Measurements from ENCODE around the gene RGS7. TPM values are rescaled to one million over a fixed set of nuclear protein-coding genes. Genes with fewer than 3 reads are reported as not detected.

Gene RGS7
- total and polyA plus RNA-seq, 2 of the 8 experiments (the other 6 are each of a cell fraction or from before 2014, with no cell fraction given): 1.6 to 3.0 TPM

- no peak overlapping the region for H4K5ac ChIP-seq (ENCODE audit: insufficient read length, low read depth, low read length)
- H3K9ac ChIP-seq (replicated peaks in 1 of 4; ENCODE audit: extremely low read depth in 1 of 4, low read depth in 3 of 4, low read length in 3 of 4): no peak overlapping the region
- no peak overlapping the region for H3K18ac ChIP-seq (ENCODE audit: extremely low read depth, low read length)
- no peak overlapping the region for H3K4me2 ChIP-seq (ENCODE audit: insufficient read depth in 1 of 2, low read depth in 2 of 2, low read length in 2 of 2)
- no peak overlapping the region for H3K56ac ChIP-seq (replicated peaks; ENCODE audit: insufficient read length, low read depth, low read length)
- H3K79me2 ChIP-seq (ENCODE audit: control insufficient read depth in 1 of 2, insufficient read depth in 2 of 2, low read length in 2 of 2): no peaks in the 10 kb centered on the region
- no peak overlapping the region for H2BK15ac ChIP-seq (ENCODE audit: low read length)
- no peaks in the 10 kb centered on the region for H3K9me3 ChIP-seq (ENCODE audit: insufficient read depth in 2 of 2, low read depth in 1 of 2, low read length in 1 of 2)
- no peak overlapping the region for H3K4ac ChIP-seq (replicated peaks; ENCODE audit: insufficient read length, low read depth, low read length)
- H3K4me1 ChIP-seq (replicated peaks in 1 of 4; ENCODE audit: control insufficient read depth in 3 of 4, insufficient read depth in 4 of 4, low read length in 3 of 4): no peaks in the 10 kb centered on the region
- H4K20me1 ChIP-seq (replicated peaks in 1 of 2; ENCODE audit: control insufficient read depth in 1 of 2, insufficient read depth in 2 of 2, low read length in 2 of 2): no peaks in the 10 kb centered on the region
- no peak overlapping the region for H2BK5ac ChIP-seq (ENCODE audit: low read depth, low read length)
- H4K91ac ChIP-seq (replicated peaks; ENCODE audit: insufficient read length, low read length): no peak overlapping the region
- DNase-seq (ENCODE audit: low read depth in 1 of 2, low spot score in 2 of 2): no peak
- no peaks in the 10 kb centered on the region for H3K79me1 ChIP-seq (ENCODE audit: low read depth, low read length)
- no peak overlapping the region for H2BK120ac ChIP-seq (replicated peaks; ENCODE audit: low read depth, low read length)
- H3K36me3 ChIP-seq (ENCODE audit: control insufficient read depth in 2 of 4, insufficient read depth in 4 of 4, low read length in 3 of 4): no peaks in the 10 kb centered on the region
- FAIRE-seq: no peak
- H2BK12ac ChIP-seq (ENCODE audit: low read depth, low read length): no peak overlapping the region
- WGBS, 2 experiments (ENCODE audit: extremely low coverage in 1 of 2, insufficient coverage in 1 of 2, insufficient read length in 1 of 2, insufficient replicate concordance in 2 of 2, low coverage in 1 of 2, low lambda C conversion rate in 2 of 2, missing lambda C conversion rate in 1 of 2): 92% methylated on average over 2 of the region's 2 CpGs; no CpG with 5 or more reads in 1 of the 2 experiments
- no peak overlapping the region for H2AFZ ChIP-seq (ENCODE audit: low read length)
- H3K14ac ChIP-seq (ENCODE audit: insufficient read length): no peak overlapping the region
- no peak overlapping the region for H3K23ac ChIP-seq (ENCODE audit: insufficient read length)
- no peak overlapping the region for H3K27ac ChIP-seq (ENCODE audit: low read depth, low read length)
- H3K27me3 ChIP-seq (replicated peaks in 1 of 4; ENCODE audit: control insufficient read depth in 3 of 4, extremely low read depth in 1 of 4, insufficient read depth in 3 of 4, low read length in 3 of 4): no peaks in the 10 kb centered on the region
- no peak overlapping the region for H2AK5ac ChIP-seq (ENCODE audit: low read depth, low read length)
- POLR2A ChIA-PET (ENCODE audit: partially characterized antibody): no interaction called here
- CTCF ChIA-PET (ENCODE audit: partially characterized antibody): interaction anchor here (1.7 kb wide), 1 partner anchor 161 kb away, joined by 4 read pairs; no protein-coding TSS in a partner anchor
- no peak overlapping the region for H3K4me3 ChIP-seq (ENCODE audit: extremely low read depth in 1 of 4, insufficient read depth in 2 of 4, low read depth in 3 of 4, low read length in 4 of 4)
- no peaks in the 10 kb centered on the region for H3K23me2 ChIP-seq (ENCODE audit: low read depth, low read length)
- no peak overlapping the region for H2BK20ac ChIP-seq (ENCODE audit: low read length)
- no peak overlapping the region for H4K8ac ChIP-seq (ENCODE audit: extremely low read depth, insufficient read depth, low read length)
- TF ChIP-seq CHD1 (IDR thresholded peaks at IDR 0.05; ENCODE audit: low read depth, low read length) (no peak), POLR2A (IDR thresholded peaks at IDR 0.05; ENCODE audit: control extremely low read depth in 1 of 2, low read depth in 2 of 2, low read length in 2 of 2) (no peak), TAF1 (IDR thresholded peaks at IDR 0.05; ENCODE audit: low read depth, low read length) (no peak), BRCA1 (IDR thresholded peaks at IDR 0.05; ENCODE audit: low read depth, low read length) (no peak), CBX5 (IDR thresholded peaks at IDR 0.05; ENCODE audit: low read depth, low read length) (no peak), RNF2 (IDR thresholded peaks at IDR 0.05; ENCODE audit: borderline replicate concordance, low read depth, low read length, missing control alignments, poor library complexity, severe bottlenecking) (no peak), SIX5 (IDR thresholded peaks at IDR 0.05; ENCODE audit: low read depth, low read length) (no peak)
Observed at GRCh38 chr1:241266121-241266520, 90.9 kb downstream of the RGS7 start.
